GM18907 (cell line): Measurements from ENCODE around the gene TNFRSF6B.
"Not testable (repeated sequence)": the region's sequence is repeated elsewhere in the genome, so short reads cannot be mapped to it uniquely, and the experiment has no call there.

Source experiments
- ATAC-seq: cut with Tn5 transposase; IDR thresholded peaks from one replicate; pipeline ENCODE4 v1.9.1; 2021; ENCODE audit warnings: mild to moderate bottlenecking, moderate library complexity; ENCODE audit not compliant: unreplicated experiment

Gene TNFRSF6B

DNA sequence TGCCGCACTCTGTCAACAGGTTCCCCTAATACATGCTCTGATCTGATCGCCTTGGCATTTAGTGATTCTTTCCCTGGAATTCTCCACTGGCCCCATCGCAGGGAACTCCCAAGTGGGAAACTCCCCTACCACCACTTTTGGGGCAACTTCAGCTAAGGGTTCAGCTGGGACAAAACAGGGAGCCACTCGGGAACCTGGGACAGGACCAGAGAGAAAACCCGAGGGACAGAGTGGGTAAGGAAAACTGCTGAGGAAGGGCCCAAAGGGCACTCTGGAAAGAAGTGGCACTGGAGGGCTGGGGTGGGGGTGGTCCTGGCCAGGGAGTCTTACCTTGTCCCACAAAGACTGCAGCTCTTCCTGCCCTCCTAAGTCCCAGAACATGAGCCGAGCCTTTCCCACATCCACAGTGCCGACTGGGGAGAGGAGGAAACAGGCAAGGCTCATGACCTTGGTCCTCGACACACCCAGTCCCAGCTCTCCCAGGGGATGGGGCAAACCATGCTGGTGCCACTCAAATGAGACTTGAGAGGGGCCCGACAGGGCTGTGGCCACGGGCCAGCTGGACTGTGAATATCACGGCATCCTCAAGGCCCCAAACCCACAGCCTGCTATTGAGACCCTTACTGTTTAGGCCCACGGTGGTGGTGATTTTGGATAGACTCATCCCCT lies 9.7 kb downstream of the TNFRSF6B start:
- ATAC-seq = no peak

- ATAC-seq = peak; percentile 24
Observed at GRCh38 chr20:63706852-63707557, 10.6 kb downstream of the TNFRSF6B start.

- ATAC-seq = peak; percentile 66
Observed at GRCh38 chr20:63707558-63708300, 11.3 kb downstream of the TNFRSF6B start, which contains the start of the genes ARFRP1 and ZGPAT. ARFRP1 (minus strand) TSS chr20:63707976; CDS start chr20:63707091, 885 bp downstream. ZGPAT (plus strand) TSS chr20:63708039; CDS start chr20:63708581, 542 bp downstream.

DNA sequence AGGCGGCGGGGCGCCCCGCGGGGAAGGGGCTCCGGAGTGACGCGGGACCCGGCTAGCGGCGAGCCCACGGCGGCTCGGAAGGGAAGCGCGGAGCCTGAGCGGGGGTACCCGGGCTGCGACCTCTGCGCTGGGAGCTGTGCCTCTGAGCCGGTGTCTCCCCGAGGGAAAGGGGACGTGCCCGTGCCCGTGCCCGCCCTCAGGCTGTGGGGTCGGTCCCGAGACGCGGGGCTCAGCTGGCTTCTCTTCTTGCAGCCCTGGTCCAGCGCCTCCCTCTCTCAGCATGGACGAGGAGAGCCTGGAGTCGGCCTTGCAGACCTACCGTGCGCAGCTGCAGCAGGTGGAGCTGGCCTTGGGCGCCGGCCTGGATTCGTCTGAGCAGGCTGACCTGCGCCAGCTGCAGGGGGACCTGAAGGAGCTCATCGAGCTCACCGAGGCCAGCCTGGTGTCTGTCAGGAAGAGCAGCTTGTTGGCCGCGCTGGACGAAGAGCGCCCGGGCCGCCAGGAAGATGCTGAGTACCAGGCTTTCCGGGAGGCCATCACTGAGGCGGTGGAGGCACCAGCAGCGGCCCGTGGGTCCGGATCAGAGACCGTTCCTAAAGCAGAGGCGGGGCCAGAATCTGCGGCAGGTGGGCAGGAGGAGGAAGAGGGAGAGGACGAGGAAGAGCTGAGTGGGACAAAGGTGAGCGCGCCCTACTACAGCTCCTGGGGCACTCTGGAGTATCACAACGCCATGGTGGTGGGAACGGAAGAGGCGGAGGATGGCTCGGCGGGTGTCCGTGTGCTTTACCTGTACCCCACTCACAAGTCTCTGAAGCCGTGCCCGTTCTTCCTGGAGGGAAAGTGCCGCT lies 12.1 kb downstream of the TNFRSF6B start:
- peak; percentile 17 for ATAC-seq

GRCh38 chr20:63709149-63709527 lies 12.7 kb downstream of the TNFRSF6B start:
- no peak for ATAC-seq

DNA sequence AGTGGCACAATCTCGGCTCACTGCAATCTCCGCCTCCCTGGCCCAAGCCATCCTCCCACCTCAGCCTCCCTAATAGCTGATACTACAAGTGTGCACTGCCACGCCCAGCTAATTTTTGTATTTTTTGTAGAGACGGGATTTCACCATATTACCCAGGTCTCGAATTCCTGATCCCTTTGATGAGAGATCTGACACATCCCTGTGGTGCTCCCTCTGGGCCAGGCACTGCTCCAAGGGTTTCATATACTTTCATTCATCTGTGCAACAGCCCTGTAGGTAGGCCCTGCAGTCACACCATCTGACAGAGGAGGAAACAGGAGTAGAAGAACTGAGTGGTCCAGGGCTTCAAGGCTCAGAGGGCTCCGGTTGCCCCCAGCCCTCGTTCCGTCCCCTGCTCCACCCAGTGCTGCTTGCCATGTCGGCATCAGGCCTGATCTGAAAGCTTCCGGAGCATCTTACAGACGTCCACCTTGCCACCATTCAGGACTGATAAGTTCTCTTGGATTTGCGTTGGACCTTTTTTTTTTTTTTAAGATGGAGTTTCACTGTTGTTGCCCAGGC lies 14.7 kb downstream of the TNFRSF6B start:
- no peak for ATAC-seq

DNA sequence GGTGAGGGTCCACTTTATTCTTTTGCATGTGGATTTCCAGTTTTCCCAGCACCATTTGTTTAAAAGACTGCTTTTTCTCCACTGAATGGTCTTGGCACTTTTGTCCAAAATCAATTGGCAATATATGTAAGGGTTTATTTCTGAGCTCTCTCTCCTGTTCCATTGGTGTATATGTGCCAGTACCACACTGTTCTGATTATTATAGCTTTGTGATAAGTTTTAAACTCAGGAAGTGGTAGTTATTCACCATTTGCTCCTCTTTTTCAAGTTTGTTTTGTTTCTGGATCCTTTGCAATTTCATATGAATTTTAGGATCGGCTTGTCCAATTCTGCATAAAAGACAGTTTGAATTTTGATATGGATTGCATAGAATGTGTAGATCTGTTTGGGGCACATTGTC lies 15.7 kb downstream of the TNFRSF6B start:
- ATAC-seq = no peak

- ATAC-seq = no peak
Observed at GRCh38 chr20:63714858-63715257, 18.4 kb downstream of the TNFRSF6B start.

GRCh38 chr20:63718996-63719395 lies 22.5 kb downstream of the TNFRSF6B start:
- ATAC-seq = no peak

DNA sequence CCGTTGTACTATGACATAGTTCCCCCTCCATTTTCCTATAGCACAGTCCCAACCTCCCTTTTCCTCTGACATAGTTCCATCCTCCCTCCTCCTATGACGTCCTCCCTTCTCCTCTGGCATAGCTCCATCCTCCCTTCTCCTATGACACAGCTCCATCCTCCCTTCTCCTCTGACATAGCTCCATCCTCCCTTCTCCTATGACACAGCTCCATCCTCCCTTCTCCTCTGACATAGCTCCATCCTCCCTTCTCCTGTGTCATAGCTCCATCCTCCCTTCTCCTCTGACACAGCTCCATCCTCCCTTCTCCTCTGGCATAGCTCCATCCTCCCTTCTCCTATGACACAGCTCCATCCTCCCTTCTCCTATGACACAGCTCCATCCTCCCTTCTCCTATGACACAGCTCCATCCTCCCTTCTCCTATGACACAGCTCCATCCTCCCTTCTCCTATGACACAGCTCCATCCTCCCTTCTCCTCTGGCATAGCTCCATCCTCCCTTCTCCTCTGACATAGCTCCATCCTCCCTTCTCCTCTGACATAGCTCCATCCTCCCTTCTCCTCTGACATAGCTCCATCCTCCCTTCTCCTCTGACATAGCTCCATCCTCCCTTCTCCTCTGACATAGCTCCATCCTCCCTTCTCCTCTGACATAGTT lies 26.6 kb downstream of the TNFRSF6B start:
- ATAC-seq = not testable (repeated sequence)

GRCh38 chr20:63730189-63730733 lies 33.8 kb downstream of the TNFRSF6B start:
- ATAC-seq = not testable (repeated sequence)

DNA sequence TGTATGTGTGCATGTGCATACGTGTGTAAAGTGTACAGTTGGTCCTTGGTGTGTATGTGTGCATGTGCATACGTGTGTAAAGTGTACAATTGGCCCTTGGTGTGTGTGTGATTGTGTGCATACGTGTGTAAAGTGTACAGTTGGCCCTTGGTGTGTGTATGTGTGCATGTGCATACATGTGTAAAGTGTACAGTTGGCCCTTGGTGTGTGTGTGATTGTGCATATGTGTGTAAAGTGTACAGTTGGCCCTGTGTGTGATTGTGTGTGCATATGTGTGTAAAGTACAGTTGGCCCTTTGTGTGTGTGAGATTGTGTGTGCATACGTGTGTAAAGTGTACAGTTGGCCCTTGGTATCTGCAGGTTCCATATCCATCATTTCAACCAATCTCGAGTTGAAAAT lies 35.0 kb downstream of the TNFRSF6B start:
- ATAC-seq = no peak

- ATAC-seq = no peak
Observed at GRCh38 chr20:63732118-63733095, 36.0 kb downstream of the TNFRSF6B start.

GRCh38 chr20:63733117-63733516 lies 36.7 kb downstream of the TNFRSF6B start:
- no peak for ATAC-seq

DNA sequence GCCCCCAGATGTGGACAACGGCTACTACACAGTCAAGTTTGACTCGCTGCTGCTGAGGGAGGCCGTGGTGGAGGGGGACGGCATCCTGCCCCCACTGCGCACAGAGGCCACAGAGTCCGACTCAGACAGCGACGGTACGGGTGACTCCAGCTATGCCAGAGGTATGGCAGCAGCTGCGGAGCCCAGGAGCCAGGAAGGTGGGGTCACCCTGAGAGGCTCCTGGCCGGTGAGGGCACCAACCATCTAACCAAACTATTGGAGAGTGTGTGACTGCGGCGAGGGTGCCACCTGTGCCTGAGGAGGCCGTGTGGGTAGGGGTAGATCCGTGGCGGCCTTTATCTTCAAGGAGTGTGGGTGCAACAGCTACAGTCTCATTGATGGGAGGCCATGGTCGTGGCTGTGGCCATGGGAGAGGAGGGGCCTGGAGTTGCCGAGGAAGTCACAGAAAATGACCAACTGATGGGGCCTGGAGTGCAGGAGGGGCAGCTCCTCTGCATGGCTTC lies 37.2 kb downstream of the TNFRSF6B start:
- ATAC-seq = no peak

- no peak for ATAC-seq
Observed at GRCh38 chr20:63734111-63734945, 37.9 kb downstream of the TNFRSF6B start.
